ENCODE results near the gene P3H2. TPM values are rescaled to one million over a fixed set of nuclear protein-coding genes. Genes with fewer than 3 reads are reported as not detected.
"Not testable (repeated sequence)": the region's sequence is repeated elsewhere in the genome, so short reads cannot be mapped to it uniquely, and the experiment has no call there.

Gene P3H2
- polyA plus RNA-seq (2012; ENCODE audit: low read depth, missing spikeins), result 31.4 TPM

DNA sequence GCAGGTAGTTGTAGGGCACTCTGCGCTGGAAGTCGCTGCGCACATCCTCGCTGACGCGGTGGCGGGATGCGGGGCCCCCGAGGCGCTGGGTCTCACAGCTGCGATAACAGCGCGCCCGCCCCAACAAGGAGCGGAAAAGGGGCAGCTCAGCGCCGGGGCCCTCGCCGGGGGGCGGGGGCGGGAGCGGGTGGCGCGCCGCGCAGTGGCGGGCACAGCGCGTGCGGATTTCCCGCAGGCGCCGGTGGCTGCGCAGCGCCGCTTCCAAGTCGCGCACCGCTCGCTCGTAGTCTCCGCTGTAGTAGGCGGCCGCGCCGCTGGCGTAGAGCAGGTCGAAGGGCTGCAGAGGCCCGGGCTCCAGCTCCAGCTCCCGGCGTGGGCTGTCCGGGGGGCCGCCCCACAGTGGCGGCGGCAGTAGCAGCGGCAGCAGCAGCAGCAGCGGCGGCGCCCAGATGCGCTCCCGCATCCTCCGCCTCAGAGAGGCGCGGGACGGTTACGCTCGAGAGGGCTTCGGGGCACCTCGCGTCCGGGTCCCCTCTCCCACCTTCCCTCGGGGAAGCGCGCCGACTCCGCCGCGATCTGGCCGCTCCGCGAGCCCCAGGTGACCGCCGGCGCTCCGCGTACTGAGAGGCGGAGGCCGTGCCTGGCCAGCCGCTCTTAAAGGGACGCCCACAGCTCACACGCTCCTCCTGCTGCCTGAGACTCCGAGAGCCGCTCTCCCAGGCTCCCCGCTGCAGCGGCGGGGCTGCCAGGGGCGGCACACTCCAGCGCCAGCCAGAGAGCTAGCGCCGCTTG lies at the start of gene P3H2:
Gene P3H2 (minus strand): TSS at position 629 of the 792 bp plus-strand sequence. CDS start 166 bp downstream, at position 463.
- DNase-seq (ENCODE audit: insufficient read length, low spot score) (peak; percentile 68), FAIRE-seq (peak; percentile 51)
- TF ChIP-seq TAF1 (IDR thresholded peaks at IDR 0.05; ENCODE audit: low read depth, low read length) (peak; percentile 60; the same call in 1 of the 2 replicates), SPI1 (IDR thresholded peaks at IDR 0.05; ENCODE audit: low read depth, low read length) (no peak), PAX5 (IDR thresholded peaks at IDR 0.05; ENCODE audit: insufficient read depth, low read length, severe bottlenecking) (no peak), POLR2AphosphoS5 (IDR thresholded peaks at IDR 0.05; ENCODE audit: low read depth, low read length) (peak; percentile 50; the same call in 1 of the 2 replicates), POU2F2 (IDR thresholded peaks at IDR 0.05; ENCODE audit: low read depth, low read length) (0 out of 2 replicates have a peak, but pooled peaks have one; percentile 1), POLR2A (IDR thresholded peaks at IDR 0.05; ENCODE audit: low read depth, low read length) (peak; percentile 58; the same call in 1 of the 2 replicates)

DNA sequence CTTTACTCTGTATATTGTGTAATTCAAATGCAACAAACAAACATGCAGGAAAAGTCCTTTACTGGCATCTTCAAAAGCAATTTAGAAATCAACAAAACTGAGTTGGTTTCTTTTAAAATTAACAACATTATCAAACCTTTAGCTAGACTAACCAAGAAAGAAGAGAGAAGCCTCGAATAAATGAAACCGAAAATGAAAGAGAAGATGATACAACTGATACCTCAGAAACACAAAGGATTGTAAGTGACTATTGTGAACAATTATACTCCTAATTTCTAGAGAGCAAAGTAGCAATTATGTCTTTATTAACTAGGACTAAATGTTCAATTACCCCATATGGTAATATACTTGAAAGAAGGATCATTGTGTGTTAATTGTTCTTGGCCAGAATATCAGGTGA lies 49.2 kb upstream of the P3H2 start:
- FAIRE-seq (no peak), DNase-seq (ENCODE audit: insufficient read length, low spot score) (no peak)
- TF ChIP-seq PAX5 (IDR thresholded peaks at IDR 0.05; ENCODE audit: insufficient read depth, low read length, severe bottlenecking), result no peak
- TF ChIP-seq SPI1 (IDR thresholded peaks at IDR 0.05; ENCODE audit: low read depth, low read length), result no peak
- no peak for TF ChIP-seq POLR2A (IDR thresholded peaks at IDR 0.05; ENCODE audit: low read depth, low read length)
- TF ChIP-seq TAF1 (IDR thresholded peaks at IDR 0.05; ENCODE audit: low read depth, low read length), result no peak

DNA sequence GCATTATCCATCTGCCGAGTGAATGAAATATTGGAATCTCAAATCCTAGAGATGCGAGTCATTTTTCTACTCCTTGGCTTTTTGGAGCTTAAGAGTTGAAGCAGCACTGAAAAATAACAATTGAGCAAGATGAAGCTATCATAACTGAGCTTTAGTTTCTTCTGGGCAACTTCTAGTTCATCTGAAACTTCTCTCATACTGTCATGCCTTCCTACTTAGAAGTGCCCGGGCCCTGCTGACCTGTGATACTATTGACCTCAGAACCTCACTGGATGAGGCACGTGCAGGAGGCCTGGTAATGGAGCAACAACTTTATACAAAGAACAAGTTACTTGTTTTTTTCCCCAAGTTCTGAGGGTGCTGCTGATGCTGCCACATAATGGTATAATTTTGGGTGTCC lies 48.5 kb upstream of the P3H2 start:
- FAIRE-seq, result no peak
- no peak for TF ChIP-seq SPI1 (IDR thresholded peaks at IDR 0.05; ENCODE audit: low read depth, low read length)
- no peak for DNase-seq (ENCODE audit: insufficient read length, low spot score)

- no peak for TF ChIP-seq TAF1 (IDR thresholded peaks at IDR 0.05; ENCODE audit: low read depth, low read length)
- TF ChIP-seq POLR2A (IDR thresholded peaks at IDR 0.05; ENCODE audit: low read depth, low read length), result no peak
- no peak for TF ChIP-seq POLR2AphosphoS5 (IDR thresholded peaks at IDR 0.05; ENCODE audit: low read depth, low read length)
- TF ChIP-seq POU2F2 (IDR thresholded peaks at IDR 0.05; ENCODE audit: low read depth, low read length), result no peak
- TF ChIP-seq SPI1 (IDR thresholded peaks at IDR 0.05; ENCODE audit: low read depth, low read length), result no peak
- no peak for TF ChIP-seq PAX5 (IDR thresholded peaks at IDR 0.05; ENCODE audit: insufficient read depth, low read length, severe bottlenecking)
- no peak for FAIRE-seq
- DNase-seq (ENCODE audit: insufficient read length, low spot score), result no peak
Measured at GRCh38 chr3:190167936-190168680, 47.4 kb upstream of the P3H2 start.

DNA sequence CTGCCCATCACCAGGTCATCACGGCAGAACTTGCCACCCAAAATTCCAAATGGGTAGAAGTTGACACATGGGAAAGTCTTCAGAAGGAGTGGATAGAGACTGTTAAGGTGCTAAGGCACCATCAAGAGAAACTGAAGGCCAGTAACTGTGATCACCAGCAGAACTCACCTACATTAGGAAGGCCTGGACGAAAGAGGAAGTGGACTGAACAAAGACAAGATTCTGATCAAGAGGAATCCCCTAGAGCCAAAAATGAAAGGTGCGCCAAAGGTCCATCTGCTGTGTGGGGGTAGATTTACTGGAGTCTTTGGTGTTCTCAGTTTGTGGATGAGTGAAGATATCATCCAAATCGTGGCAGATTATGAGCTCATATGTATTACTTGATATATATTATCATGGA lies 46.3 kb upstream of the P3H2 start:
- FAIRE-seq (no peak), DNase-seq (ENCODE audit: insufficient read length, low spot score) (no peak)
- no peak for TF ChIP-seq POLR2A (IDR thresholded peaks at IDR 0.05; ENCODE audit: low read depth, low read length)
- no peak for TF ChIP-seq PAX5 (IDR thresholded peaks at IDR 0.05; ENCODE audit: insufficient read depth, low read length, severe bottlenecking)
- TF ChIP-seq POU2F2 (IDR thresholded peaks at IDR 0.05; ENCODE audit: low read depth, low read length), result no peak
- TF ChIP-seq TAF1 (IDR thresholded peaks at IDR 0.05; ENCODE audit: low read depth, low read length), result no peak
- TF ChIP-seq SPI1 (IDR thresholded peaks at IDR 0.05; ENCODE audit: low read depth, low read length), result peak; percentile 96
- no peak for TF ChIP-seq POLR2AphosphoS5 (IDR thresholded peaks at IDR 0.05; ENCODE audit: low read depth, low read length)

GRCh38 chr3:190165253-190165652 lies 44.6 kb upstream of the P3H2 start:
- DNase-seq (ENCODE audit: insufficient read length, low spot score) (no peak), FAIRE-seq (no peak)
- TF ChIP-seq POU2F2 (IDR thresholded peaks at IDR 0.05; ENCODE audit: low read depth, low read length) (no peak), POLR2A (IDR thresholded peaks at IDR 0.05; ENCODE audit: low read depth, low read length) (no peak), TAF1 (IDR thresholded peaks at IDR 0.05; ENCODE audit: low read depth, low read length) (no peak), SPI1 (IDR thresholded peaks at IDR 0.05; ENCODE audit: low read depth, low read length) (no peak), POLR2AphosphoS5 (IDR thresholded peaks at IDR 0.05; ENCODE audit: low read depth, low read length) (no peak), PAX5 (IDR thresholded peaks at IDR 0.05; ENCODE audit: insufficient read depth, low read length, severe bottlenecking) (no peak)

DNA sequence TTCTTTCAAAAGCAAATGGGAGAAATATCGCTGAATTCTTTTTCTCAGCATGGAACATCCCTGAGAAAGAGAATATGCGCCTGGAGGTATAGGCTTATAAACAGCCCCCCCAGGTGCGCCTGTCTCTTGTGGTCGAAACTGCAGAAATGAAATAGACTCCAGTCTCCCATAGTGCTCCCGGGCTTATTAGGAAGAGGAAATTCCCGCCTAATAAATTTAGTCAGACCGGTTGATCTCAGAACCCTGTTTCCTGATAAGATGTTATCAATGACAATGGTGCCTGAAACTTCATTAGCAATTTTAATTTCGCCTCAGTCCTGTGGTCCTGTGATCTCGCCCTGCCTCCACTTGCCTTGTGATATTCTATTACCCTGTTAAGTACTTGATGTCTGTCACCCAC lies 41.3 kb upstream of the P3H2 start:
- not testable (repeated sequence) for FAIRE-seq; DNase-seq (ENCODE audit: insufficient read length, low spot score)

- FAIRE-seq (no peak), DNase-seq (ENCODE audit: insufficient read length, low spot score) (no peak)
- TF ChIP-seq POLR2A (IDR thresholded peaks at IDR 0.05; ENCODE audit: low read depth, low read length) (no peak), SPI1 (IDR thresholded peaks at IDR 0.05; ENCODE audit: low read depth, low read length) (no peak), TAF1 (IDR thresholded peaks at IDR 0.05; ENCODE audit: low read depth, low read length) (no peak), POU2F2 (IDR thresholded peaks at IDR 0.05; ENCODE audit: low read depth, low read length) (no peak), POLR2AphosphoS5 (IDR thresholded peaks at IDR 0.05; ENCODE audit: low read depth, low read length) (no peak), PAX5 (IDR thresholded peaks at IDR 0.05; ENCODE audit: insufficient read depth, low read length, severe bottlenecking) (no peak)
Measured at GRCh38 chr3:190159902-190160435, 39.3 kb upstream of the P3H2 start.

DNA sequence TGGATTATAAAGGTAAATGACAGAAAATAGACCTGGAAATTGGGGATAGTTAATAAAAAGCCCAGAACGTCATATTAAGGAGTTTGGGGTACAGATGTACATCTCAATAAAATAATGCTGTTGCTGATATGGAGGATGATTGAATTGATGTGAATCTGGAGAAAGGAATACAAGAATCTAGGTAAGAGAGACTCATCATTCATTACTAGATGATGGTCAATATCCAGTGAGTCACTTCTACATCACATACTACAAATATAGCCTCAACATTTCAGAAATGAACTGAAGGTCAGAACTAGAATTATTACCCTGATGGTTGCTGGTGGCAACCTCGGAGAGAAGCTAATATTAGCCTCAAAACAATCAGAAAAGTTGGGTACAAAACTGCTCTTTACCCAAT lies 37.6 kb upstream of the P3H2 start:
- DNase-seq (ENCODE audit: insufficient read length, low spot score), result no peak
- TF ChIP-seq POU2F2 (IDR thresholded peaks at IDR 0.05; ENCODE audit: low read depth, low read length) (no peak), TAF1 (IDR thresholded peaks at IDR 0.05; ENCODE audit: low read depth, low read length) (no peak), PAX5 (IDR thresholded peaks at IDR 0.05; ENCODE audit: insufficient read depth, low read length, severe bottlenecking) (no peak), POLR2A (IDR thresholded peaks at IDR 0.05; ENCODE audit: low read depth, low read length) (no peak), SPI1 (IDR thresholded peaks at IDR 0.05; ENCODE audit: low read depth, low read length) (no peak), POLR2AphosphoS5 (IDR thresholded peaks at IDR 0.05; ENCODE audit: low read depth, low read length) (no peak)
- FAIRE-seq, result no peak
